Keratinocyte (primary cell): Measurements from ENCODE around the gene GOLM1.

ENCODE experiments used
- EZH2 ChIP-seq: IDR thresholded peaks from one replicate; pipeline ENCODE4 v1.6.1; 2012; ENCODE audit warnings: inconsistent platforms, mild to moderate bottlenecking, low read length, moderate library complexity
- TF ChIP-seq, protein P1 (sequence below), 3 experiments: IDR thresholded peaks in 1 of 3; conservative IDR thresholded peaks in 1 of 3; optimal IDR thresholded peaks in 1 of 3; 2 replicates in 2 of 3; 3 replicates in 1 of 3; pipeline versions ENCODE3 to v1.5.1; 2011; ENCODE audit warnings: low read length in 3 of 3, mild to moderate bottlenecking in 3 of 3, moderate library complexity in 2 of 3, control low read depth in 1 of 3, inconsistent platforms in 1 of 3; ENCODE audit not compliant: insufficient read depth in 2 of 3; ENCODE audit errors: extremely low read depth in 1 of 3

DNA sequence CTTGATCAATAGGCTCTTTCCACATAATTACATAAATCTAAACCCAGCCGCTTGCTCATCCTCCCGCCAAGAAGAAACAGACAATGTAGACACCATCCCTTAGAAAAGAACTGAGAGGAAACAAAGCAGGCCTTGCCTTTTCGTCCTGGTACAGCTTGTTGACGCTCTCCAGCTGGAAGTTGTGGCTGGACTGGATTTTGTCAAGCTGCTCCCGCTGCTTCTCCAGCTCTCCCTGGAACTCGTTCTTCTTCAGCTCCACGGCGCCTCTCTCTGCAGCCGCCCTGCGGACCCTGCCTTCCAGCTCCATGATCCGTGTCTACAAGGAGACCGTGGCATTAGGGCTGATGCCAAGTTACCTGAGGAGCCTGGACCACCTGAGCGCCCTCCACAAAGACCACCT, 22.1 kb downstream of the GOLM1 start:
- TF ChIP-seq EZH2, result no peak
- TF ChIP-seq, protein P1, sequence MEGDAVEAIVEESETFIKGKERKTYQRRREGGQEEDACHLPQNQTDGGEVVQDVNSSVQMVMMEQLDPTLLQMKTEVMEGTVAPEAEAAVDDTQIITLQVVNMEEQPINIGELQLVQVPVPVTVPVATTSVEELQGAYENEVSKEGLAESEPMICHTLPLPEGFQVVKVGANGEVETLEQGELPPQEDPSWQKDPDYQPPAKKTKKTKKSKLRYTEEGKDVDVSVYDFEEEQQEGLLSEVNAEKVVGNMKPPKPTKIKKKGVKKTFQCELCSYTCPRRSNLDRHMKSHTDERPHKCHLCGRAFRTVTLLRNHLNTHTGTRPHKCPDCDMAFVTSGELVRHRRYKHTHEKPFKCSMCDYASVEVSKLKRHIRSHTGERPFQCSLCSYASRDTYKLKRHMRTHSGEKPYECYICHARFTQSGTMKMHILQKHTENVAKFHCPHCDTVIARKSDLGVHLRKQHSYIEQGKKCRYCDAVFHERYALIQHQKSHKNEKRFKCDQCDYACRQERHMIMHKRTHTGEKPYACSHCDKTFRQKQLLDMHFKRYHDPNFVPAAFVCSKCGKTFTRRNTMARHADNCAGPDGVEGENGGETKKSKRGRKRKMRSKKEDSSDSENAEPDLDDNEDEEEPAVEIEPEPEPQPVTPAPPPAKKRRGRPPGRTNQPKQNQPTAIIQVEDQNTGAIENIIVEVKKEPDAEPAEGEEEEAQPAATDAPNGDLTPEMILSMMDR (optimal IDR thresholded peaks at IDR 0.05 in 1 of 3, IDR thresholded peaks at IDR 0.05 in 1 of 3, conservative IDR thresholded peaks at IDR 0.05 in 1 of 3; ENCODE audit: extremely low read depth in 1 of 3, insufficient read depth in 2 of 3, low read length in 3 of 3), result no peak
